Activated CD4-positive, alpha-beta T cell treated with anti-CD3 and anti-CD28 coated beads, Interleukin-2, amount 50 U/mL, for 16 hours (primary cell): ENCODE measurements around the gene LRRFIP2.
"Not testable (repeated sequence)": the region's sequence is repeated elsewhere in the genome, so short reads cannot be mapped to it uniquely, and the experiment has no call there.

ENCODE experiments used
- DNase-seq: peaks from one replicate; pipeline ENCODE4 v3.0.0-alpha.2; 2020

The LRRFIP2 gene

DNA sequence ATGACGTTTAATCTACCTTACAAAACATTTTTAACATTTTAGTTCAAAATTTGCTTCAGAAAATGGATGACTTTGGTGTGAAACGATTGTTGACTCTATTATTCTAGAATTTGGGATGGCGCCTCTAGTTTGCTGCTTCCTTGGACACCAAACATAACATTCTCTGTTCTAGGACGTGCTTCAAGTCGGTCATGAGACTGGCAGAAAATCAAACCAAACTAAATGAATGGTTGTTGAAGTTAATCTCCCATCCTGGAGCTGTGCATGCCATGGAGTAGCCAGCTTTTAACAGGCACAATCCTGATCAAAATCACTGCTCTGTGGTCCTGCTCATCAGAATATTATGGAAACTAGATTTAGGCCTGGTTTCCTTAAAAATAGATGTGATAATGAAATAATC is 9.6 kb upstream of the LRRFIP2 start:
- no peak for DNase-seq

DNA sequence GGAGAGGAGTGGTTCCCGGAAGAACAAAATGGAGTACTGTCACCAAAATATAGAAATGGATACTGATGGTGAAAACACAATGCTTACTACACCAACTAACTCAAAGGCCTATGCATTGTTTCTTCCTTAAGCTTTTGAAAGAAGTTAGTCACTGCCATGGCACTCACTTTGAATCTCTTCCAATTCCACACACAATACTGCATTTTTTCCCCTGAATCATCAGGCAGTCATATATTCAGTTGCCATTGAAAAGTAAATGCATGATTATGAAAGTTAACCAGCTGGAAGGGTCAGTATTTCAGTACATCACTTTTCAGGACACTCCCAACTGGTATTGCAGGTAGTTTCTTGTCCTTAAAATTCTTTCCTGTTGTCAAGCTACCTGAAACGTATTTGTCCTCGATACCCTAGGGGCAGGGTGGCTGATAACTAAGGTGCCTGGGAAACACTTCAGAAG is 9.0 kb upstream of the LRRFIP2 start:
- DNase-seq, result no peak

DNA sequence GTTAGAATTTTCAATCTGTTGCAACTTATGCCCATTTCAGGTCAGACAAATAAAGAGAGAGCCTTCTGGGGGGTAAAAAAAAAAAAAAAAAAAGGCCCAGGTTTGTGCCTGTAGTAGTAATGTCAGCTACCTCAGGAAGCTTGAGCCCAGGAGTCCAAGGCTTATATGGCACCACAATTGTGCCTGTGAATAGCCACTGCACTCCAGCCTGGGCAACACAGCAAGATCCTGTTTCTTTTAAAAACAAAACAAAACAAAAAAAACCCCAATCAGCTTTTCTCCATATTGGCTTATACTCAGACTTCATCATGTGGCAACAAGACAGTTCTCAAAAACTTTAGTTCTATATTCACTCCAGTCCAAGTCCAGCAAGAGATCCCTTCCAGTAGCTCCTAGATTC is 8.4 kb upstream of the LRRFIP2 start:
- DNase-seq, result no peak

DNA sequence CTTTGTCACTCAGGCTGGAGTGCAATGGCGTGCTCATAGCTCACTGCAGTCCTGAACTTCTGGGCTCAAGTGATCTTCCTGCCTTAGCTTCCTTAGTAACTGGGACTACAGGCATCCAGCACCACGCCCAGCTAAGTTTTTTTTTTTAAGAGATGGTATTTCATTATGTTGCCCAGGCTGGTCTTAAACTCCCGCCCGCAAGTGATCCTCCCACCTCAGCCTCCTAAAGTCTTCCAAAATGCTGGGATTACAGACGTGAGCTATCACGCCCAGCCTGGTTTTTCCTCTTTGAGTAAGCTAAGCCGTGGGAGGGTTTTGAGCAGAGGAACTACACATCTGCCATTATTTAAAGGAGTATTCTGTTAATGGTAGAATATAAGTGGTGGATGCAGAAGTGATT is 7.4 kb upstream of the LRRFIP2 start:
- DNase-seq, result no peak

DNA sequence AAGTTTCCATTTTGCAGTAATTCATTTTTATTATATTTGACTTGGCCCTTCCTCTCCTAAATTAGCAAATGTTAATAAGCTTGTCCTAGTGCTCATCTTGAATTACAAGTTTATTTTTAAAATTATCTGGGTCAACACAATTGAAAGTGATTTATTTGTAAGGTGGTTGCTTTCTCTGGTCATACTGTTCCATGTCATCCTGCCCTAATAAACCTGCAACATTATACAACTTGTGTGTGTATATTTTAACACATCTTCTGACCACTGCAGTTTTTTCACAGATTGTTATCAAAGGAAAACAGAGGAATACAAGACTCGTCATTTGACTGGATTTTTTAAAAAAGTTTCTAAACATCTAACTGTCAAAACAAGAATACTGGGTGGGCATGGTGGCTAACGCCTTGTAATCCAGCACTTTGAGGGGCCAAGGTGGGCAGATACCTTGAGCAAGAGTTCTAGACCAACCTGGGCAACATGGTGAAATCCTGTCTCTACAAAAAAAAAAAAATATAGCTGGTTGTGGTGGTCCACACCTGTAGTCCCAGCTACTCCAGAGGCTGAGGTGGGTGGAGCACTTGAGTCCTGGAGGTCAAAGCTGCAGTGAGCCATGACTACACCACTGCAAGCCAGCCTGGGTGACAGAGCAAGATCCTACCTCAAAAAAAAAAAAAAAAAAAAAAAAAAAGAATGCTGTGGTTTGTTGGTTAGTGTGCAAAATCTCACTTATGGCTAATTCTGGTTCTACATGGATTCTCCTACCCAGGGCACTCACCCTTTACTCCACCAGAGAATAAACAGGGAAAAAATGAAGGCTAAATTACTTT is 5.0 kb upstream of the LRRFIP2 start:
- peak; percentile 64 for DNase-seq

DNA sequence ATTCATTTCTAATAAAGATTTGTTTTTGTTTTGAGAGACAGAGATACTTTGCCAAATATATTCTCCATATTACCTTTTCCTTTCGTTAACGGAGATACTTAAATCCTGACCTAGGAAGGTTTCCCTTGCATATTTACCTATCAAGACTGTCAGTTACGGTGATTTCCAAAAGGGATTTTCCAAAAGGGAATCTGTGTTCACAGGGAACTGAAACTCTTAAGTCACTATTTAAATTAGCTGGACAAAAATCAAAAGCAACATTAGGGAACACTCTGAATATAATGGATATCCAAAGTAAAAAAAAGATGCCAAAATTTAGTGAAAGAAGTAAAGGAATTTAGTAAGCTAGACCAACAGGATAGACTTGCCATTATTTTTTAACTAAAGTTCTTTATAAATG is 576 bp downstream of the LRRFIP2 start:
- no peak for DNase-seq

DNA sequence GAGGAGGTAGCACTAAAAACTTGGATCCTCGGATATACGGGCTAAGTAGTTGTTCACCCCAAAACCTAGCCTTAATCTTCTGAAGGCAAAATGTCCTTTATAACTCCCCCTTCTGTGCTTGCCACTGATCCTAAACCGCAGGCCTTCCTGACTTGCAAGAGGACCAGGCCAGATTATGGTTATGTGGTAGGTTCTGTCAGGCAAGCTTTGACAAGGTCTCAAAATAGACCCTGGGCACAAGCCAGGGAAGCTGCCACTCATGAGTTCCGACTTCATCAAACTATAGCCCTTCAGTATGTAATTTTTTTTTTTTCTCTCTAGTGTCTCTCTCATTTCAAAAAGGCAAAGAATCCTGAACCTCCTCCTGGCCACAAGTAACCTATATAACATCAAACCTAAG is 3.2 kb downstream of the LRRFIP2 start:
- DNase-seq, result no peak

DNA sequence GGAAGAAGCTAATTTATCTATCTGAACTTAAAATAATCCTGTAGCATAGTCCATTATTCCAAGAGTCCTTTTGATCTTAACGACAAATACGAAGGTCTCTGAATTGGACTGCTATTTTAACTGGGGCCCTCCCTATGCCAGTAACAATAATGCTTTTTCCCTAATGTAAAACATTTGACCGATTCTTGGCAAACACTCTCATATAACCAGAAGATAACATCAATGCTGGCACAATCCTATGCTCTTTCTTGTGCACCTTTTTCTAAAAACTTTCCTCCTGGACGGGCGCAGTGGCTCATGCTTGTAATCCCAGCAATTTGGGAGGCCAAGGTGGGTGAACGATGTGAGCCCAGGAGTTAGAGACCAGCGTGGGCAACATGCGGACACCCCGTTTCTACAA is 3.9 kb downstream of the LRRFIP2 start:
- DNase-seq, result no peak

DNA sequence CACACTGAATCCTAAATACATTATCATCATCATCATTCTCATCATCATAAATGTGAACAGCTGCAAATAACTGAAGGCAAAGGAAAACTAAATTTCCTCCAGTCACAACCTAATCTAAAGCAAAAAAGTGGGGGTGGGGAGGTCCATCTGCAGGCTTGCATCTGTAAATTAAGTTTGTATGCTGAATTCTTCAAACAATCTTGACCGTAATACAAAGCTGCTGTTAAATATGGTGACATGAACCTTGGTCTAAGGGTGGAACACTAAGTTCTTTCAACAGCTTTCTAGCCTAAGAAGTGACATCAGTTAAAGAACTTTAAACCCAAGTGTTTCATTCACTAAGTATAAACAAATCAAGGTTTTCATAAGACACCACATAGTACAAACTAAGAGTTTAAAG is 4.3 kb downstream of the LRRFIP2 start:
- no peak for DNase-seq

DNA sequence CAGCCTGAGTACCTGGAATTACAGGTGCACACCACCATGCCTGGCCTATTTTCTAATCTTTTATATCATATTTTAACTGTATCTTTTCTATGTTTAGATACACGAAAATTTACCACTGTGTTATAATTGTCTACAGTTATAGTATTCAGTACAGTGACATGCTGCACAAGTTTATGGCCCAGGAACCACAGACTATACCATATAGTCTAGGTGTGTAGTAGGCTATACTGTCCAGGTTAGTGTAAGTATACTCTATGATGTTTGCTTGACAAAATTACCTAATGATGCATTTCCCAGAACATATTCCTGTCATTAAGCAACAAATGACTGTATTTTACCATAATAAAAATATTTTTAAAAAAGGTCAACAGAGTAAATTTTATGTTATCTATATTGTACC is 5.5 kb downstream of the LRRFIP2 start:
- no peak for DNase-seq

DNA sequence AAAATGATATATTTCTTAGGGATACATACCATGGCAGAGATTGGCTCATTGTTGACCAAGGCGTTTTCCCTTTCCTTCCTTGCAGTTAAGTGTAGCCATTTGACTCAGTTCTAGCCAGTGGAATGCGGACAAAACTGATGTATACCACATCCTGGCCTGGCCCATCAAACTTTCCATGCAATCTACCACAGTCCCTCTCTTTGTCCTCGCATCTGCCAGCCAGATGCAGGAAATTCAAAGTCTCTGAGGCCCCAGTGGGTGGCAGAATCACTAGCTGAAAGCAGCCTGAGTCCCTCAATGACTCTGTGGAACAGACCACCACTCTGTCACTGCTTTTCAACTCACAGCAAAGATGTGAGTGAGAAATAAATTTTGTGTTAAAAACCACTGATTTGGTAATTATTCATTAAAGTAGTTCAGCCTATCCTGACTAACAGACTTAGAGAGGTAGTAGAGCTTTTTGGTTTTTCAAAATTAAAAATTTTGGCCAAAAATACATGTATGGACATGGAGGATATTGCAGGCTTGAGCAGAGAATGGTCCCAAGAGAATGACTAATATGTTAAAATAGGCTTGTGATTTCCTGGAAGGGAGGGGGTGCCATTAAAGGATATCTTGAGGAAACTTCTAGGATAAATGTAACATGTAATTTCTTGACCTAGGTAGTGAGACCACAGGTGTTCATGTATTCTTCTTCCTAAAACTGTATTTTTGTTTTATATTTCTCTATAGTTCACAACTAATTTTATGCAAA is 10.9 kb downstream of the LRRFIP2 start:
- DNase-seq, result peak; percentile 67

DNA sequence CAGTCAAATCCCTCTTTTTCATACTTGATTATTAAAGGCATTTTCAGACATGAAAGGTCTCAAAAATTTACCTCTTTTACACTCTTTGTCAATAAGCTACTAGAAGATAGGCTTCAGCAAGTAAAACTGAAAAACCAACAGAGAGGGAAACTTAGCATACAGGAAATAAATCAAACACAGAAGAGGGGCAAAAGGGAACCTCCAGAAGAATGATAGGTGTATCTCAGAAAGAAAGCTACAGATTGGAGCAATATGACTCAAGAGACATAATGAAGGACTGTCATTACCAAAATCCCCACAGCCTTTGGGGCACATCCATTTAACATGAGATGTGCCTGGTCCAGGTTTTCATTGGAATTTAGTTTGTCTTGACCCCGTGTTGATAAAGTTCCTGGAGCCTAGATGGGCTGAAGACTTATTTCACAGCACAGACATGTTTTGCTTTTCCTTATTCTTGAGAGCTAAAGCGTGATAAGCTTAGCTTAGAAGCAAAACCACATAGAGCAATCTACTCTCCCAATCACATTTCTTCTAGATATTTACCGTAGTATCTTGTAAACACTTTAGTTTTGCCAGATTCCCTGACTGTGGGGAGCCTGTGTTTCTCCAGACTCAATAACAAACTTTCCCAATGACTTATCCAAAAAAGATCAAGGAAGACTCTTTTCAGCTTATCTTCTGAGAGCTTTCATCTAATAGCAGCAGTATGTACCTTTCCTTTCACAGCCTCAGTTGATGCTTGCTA is 11.7 kb downstream of the LRRFIP2 start:
- DNase-seq, result peak; percentile 74

DNA sequence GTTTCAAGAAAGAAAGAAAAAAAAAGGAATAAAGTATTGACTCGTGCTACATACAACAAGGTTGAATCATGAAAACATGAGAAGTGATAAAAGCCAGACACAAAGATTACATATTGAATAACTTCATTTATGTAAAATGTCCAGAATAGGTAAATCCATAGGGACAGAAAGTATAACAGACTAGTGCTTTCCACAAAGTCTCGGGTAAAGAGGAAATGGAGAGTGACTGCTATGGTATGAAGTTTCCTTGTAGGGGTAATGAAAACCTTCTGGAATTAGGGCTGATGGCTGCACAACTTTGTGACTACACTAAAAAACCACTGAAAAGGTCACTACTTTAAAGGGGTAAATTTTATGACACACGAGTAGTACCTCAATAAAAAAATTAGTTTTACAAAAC is 13.0 kb downstream of the LRRFIP2 start:
- no peak for DNase-seq

DNA sequence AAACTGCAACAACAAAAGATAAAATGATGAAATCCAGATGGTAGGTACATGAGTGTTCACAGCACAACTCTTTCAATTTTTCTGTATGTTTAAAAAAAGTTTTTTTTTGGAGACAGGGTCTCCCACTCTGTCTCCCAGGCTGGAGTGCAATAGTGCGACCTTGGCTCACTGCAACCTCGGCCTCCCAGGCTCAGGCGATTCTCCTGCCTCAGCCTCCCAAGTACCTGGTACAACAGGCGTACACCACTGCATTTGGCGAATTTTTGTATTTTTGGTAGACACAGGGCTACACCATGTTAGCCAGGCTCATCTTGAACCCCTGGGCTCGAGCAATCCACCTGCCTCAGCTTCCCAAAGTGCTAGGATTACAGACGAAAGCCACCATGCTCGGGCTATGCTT is 18.6 kb downstream of the LRRFIP2 start:
- DNase-seq, result no peak

DNA sequence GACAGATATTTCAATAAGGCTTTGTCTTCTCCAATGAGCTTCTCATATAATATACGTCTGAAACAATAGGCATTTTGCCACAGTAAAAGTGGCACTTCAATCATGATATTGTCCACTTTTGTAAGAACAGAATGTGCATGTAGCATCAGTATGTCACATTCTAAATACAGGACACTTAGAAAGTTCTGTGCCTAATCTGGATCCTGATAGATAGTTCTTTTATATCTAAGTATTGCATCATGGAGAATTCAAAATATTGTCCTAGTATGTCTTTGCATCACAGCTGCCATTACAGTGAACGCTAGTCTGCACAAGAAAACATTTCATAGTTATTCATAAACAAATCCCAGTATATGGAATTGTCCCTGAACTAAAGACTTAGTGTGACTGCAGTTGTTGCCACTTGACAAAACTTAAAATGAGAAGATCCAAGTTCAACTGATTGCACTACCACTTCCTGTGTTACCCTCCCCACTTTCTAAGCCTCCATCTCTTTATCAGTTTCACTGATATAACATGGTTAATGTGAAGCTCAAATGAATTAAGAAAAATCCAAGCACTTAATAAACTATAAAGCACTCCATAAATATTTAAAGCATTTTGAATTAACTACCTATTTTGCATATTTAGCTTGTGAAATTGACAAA is 19.6 kb downstream of the LRRFIP2 start:
- DNase-seq, result no peak

DNA sequence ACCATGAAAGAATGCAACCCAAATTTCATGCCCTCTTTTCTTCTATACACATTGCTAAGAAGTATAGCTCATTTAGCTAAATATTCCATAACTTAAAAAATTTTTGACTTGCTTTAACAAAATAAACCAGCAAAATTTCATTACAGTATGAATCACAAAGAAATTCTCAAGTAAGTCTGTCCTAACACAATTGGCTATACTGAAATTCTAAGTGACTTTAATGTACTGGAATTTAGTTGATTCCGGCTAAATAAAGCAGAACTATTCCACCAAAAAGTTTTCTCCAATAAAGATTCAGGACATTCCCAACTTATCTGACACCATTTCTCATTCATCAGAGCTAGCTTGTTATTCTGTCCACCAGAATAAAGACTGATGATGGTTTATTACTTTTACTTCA is 23.8 kb downstream of the LRRFIP2 start:
- DNase-seq, result no peak

DNA sequence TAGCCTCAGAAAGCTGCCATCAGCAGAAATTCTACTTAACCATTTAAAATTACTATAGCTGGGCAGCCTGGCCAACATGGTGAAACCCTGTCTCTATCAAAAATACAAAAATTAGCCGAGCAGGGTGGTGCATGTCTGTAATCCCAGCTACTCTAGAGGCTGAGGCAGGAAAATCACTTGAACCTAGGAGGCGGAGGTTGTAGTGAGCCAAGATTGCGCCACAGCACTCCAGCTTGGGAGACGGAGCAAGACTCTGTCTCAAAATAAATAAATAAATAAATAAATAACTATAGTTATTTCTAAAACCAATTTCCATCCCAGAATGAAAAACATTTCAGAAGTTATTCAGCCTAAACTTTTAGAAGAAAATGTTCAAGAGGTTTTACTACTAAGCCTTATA is 25.1 kb downstream of the LRRFIP2 start:
- no peak for DNase-seq

DNA sequence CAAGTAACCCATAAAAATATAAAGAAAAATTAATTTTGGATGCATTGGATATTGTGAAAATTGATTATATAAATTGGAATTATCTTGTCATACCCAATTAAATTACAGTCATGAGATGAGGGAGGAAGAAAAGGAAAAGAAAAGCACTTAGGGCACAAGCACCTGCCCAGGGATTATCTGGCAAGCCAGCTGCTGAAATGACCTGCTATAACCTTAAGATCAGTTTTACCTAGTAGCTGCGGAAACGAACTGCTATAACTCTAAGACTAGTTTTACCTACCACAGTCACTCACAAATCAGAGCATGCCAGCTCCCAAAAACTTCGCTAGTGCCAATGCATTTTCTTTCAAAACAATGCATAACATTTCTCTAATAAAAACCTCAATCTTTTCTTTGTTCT is 26.2 kb downstream of the LRRFIP2 start:
- DNase-seq, result no peak

DNA sequence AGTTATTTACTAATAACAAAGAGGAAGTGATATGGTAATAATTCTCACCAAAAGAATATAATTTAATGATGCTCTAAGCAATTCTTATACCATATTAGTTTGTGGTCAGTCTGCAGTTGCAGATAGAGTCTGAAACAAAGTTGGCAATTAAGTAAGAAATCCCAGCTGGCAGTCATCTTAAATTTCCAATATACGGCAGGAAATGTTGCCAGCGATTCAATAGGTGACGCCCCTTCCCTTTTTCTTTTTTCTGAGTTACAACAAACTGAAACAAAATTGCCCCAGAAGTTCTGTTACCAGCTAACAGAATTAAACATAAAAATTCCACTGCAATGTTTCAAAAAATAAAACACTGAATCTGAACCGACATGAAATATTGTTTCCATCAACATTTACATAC is 26.7 kb downstream of the LRRFIP2 start:
- DNase-seq, result no peak

DNA sequence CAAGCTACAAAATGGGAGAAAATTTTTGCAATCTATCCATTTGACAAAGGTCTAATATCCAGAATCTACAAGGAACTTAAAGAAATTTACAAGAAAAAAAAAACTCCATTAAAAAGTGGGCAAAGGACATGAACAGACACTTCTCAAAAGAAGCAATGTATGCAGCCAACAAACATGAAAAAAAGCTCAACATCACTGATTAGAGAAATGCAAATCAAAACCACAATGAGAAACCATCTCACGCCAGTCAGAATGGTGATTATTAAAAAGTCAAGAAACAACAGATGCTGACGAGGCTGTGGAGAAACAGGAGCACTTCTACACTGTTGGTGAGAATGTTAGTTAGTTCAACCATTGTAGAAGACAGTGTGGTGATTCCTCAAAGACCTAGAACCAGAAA is 27.5 kb downstream of the LRRFIP2 start:
- DNase-seq, result not testable (repeated sequence)

DNA sequence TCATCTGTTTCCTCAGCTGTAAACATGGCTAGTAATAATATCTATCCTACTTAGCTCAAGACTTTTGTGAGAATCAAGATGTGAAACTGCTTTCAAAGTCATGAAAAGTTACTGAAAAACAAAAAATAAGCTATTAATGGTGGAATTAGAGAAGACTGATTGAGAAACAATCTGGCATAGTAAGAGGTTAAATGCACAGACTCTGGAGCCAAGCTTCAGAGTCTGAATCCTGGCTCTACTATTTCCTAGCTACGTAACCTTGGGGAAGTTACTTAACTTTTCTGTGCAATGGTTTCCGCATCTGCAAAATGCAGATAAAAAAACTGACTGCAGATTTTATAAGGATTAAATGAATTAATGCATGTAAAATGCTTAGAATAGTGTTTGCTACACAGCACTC is 28.8 kb downstream of the LRRFIP2 start:
- DNase-seq, result no peak

DNA sequence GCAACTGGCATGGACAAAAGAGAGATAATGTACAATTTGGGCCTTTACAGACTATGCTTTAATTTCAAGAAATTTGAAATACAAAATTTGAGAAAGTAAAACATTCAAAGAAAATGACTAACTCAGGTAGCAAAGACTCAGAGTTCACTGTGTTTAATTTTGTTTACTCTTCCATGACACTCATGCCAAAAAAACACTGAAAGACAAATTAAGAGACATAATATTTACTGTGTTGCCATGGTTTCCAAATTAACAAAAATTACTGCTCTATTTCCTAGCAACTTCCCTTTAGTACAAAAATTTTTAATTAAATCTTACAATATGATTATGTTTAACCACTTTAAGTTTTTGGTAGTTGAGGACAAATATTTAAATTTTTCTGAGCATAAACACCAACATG is 29.6 kb downstream of the LRRFIP2 start:
- no peak for DNase-seq

DNA sequence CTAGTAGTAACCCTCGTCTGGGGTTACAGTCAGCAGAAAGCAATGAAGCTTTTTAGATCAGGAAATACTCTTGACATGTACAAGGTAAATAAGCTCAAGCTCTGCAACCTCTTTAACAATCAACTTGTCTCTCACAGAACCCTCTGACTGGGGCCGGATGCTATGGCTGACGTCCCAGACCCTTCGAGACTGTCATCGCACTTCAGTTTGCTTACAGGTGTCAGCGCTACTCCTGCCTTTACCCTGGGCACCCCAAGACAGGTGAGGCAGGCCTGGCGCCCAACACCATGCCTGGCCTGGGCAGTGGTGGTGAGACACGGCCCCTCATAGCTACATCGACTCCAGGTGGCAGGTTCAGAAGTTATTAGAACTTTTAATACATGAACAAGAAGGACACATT is 30.6 kb downstream of the LRRFIP2 start:
- DNase-seq, result no peak
